HG03159 (cell line): ENCODE data around the gene SUFU.

Source experiments
- ATAC-seq: cut with Tn5 transposase; IDR thresholded peaks from one replicate; pipeline ENCODE4 v1.9.1; 2021; ENCODE audit warnings: mild to moderate bottlenecking, moderate library complexity; ENCODE audit not compliant: unreplicated experiment

Gene SUFU

GRCh38 chr10:102593074-102593803 is 89.5 kb downstream of the SUFU start:
- ATAC-seq: no peak

DNA sequence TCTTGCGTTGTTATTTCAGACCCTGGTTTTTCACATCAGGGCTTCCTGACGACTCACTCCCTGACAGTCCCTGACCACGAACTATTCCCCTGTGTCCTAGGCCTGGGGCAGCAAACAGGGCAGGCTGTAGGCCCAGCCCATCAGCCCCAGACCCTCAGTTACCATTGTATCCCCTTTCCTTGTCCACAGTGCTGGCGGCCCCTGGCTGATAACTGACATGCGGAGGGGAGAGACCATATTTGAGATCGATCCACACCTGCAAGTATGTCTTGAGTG is 90.0 kb downstream of the SUFU start:
- no peak for ATAC-seq

- no peak for ATAC-seq
Measured at GRCh38 chr10:102595293-102595692, 91.5 kb downstream of the SUFU start.

GRCh38 chr10:102595897-102596296 is 92.1 kb downstream of the SUFU start:
- ATAC-seq: no peak

- ATAC-seq: no peak
Measured at GRCh38 chr10:102596506-102596971, 92.8 kb downstream of the SUFU start.

DNA sequence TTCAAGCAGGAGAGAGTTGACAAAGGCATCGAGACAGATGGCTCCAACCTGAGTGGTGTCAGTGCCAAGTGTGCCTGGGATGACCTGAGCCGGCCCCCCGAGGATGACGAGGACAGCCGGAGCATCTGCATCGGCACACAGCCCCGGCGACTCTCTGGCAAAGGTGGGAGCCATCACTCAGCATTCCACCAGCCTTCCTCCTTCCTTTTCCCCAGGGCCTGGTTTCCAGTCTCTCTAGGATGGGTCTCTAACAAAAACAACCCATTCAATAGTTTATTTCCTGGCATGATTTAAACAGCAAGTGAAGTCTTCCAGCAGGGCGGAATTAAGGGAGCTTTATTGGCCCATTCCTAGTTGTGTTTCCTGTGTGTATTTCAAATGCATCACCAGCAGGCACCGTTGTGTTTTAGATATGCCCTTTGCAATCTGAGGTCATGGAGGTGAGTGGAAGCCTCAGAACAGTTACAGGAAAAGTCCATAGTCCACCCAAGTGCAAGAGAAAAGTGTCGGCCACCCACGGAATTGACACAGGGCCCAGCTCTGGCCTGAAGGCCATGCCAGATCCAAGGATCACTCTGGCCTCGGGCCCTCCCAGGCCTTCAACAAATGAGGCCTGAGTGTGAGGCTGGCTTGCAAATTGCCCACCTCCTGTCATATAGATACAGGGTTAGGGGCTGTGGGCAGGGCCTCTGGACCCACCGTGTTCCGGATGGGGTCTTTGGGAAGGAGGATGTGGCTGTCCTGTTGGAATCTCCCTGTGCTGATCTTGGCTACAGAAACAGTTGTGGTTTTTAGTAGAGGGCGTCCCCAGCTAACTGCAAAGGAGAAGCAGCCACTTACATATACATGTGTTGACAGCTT is 93.6 kb downstream of the SUFU start:
- no peak for ATAC-seq

GRCh38 chr10:102598243-102598642 is 94.5 kb downstream of the SUFU start:
- ATAC-seq: no peak

- ATAC-seq: no peak
Measured at GRCh38 chr10:102599565-102600327, 96.0 kb downstream of the SUFU start.

DNA sequence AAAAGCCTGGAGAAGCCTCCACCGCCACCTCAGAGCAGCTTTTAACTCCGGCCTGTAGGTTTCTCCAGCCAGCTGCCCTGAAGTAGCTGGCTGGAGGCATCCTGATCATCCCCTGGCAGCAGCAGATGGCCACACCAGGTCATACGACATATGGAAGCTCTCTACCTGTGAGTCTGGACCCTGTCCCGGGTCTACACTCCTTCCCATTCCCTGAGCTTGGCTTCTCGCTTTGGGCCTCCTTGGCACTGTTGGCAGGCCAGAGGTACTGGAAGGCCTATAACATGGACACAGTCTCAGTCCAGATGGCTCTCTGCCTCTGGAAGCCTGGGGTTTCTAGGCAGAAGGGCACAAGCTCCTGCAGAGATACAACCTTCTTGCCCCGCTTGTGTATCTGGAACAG is 97.0 kb downstream of the SUFU start:
- no peak for ATAC-seq

GRCh38 chr10:102601639-102602038 is 97.9 kb downstream of the SUFU start:
- ATAC-seq: no peak

DNA sequence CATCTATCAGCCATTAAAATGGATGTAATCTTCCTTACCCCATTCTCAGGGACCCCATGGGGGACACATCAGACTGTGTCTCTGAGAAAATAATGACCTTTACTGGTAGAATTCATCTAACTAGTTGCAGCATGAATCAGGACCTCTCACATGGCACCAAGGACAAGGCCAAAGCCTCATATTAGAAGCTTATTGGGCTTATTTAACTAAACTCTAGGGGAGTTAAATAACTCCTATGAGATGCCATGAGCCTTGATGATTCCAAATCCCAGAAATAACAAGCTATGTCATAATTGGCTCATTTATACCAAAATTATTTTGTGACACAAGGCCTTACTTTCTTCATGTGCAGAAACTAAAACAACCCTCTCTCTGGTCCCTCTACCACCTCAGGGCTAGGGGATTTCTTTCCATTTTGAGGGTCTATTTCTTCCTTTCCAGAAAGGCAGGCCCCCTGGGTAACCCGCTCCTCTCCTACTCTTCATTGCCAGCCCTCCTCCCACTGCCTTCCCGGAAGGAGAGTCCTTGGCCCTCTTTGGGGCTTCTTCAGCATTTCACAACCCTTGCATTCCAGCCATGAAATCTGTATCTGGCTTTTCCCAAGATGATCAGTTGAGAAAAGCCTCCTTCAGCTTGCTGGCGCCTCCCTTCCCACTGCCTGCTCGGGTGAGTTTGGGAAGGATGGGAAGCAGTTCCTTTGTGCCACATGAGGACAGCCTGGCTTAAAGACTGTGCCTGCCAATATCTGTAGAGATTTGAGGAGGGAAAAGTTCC is 98.7 kb downstream of the SUFU start:
- ATAC-seq: no peak

DNA sequence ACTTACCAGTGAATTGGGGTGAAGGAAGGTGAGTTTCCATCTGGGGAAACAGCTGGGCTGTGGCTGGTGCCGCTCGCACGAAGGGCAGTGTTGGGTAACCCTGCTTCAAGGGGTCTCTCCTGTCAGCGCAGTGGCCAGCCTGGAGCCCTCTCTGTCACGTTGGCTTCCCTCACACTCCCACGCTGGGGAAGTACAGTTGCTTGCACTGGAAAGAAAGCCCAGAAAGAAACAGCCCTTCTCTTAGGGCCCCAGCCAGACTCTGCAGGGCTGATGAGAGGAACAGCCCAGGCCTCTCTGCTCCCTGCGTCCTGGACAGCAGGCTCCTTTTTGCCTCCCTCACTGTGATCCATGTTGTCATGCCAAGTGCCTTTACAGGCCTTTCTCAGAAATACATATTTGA is 100.2 kb downstream of the SUFU start:
- ATAC-seq: no peak

GRCh38 chr10:102604439-102604841 is 100.7 kb downstream of the SUFU start:
- ATAC-seq: no peak

DNA sequence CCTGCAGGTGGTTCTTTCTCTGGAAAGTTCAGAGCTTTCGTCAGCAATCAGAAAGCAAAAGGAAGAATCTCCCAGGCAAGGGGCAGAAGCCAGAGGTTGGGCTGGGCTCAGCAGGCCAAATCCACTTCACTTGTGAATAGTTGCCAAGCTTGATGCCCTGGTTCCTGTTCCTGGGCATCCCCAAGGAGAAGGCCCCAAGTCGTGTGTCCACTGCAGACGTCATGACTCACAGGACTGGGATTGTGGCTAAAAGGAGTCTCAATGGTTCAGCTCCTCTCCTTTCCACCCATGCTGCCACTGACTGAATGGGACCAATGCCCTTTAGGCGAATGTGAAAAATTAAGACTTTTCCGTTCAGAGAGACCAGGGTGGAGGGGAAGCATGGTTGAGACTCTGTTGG is 101.9 kb downstream of the SUFU start:
- no peak for ATAC-seq

GRCh38 chr10:102608487-102608886 is 104.7 kb downstream of the SUFU start:
- ATAC-seq: no peak

- ATAC-seq: no peak
Measured at GRCh38 chr10:102610441-102610887, 106.7 kb downstream of the SUFU start.

- no peak for ATAC-seq
Measured at GRCh38 chr10:102611514-102612087, 107.8 kb downstream of the SUFU start.

DNA sequence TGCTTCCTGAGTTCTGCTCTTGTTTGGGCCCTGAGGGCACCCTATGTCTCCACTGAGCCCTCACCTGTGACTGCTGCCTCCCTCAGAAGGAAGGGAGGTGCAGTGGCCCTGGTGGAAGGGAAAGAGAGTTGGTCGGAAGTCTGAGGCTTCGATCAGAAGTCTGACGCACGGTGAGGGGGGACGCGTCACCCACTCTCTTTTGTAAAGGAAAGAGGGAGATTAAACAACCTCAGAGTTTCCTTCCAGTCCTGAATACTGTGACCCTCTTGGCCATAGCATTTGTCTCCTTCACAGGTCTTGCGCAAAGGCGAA is 109.1 kb downstream of the SUFU start:
- no peak for ATAC-seq

DNA sequence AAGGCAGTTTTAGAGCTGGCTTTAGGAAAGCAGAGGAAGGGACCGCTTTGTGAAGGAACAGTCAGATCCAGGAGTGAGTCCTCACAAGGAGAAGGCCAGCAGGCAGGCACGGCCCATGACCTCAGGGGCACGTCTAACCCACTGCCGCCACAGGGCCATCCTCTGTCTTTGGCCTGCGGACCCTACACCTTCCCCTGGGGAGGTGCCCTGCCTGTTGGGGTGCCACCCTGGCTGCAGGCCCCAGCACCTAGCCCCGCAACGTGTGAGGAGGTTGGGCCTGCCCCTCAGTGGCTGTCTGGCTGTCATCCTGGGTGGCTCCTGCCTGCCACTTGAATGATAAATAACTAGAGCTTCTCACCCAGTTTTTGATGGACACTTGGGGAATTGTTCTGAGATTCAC is 109.5 kb downstream of the SUFU start:
- no peak for ATAC-seq

DNA sequence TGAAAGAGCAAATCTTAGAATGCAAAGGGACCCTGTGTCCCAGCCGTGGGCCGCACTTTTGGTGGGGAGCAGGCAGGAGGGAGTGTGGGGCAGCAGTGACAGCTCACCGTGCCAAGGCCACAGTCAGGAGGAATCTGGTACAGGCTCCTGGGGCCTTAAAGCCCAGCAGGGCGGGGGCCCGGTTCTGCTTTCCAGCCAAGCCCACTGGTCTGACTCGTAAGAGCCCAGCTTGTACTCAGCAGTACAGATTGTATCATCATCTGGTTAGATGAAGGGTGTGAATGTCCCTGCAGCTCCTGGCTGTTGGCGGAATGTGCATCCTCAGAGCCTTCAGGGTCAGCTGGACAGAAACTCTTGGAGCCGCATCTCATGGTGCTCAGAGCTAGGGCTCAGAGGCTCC is 110.0 kb downstream of the SUFU start:
- ATAC-seq: no peak

DNA sequence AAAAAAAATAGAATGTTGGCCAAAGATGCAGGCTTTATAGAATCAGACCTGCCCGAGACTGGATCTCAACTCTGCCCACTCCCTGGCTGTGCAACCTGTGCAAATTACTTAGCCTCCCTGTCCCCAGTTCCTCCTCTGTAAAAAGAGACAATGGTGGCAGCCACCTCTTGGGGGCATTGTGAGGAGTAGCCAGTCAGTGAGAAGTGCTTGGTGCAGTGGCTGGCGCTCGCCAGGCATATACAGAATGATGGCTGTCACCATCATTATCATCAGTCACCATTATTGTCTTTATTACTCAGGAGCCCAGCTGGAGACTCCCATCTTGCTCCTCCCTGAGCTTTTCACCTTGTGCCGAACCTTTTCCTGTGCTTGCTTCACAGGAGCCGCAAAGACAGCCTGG is 111.1 kb downstream of the SUFU start:
- ATAC-seq: no peak
